ENCODE data around the gene AS3MT.

The AS3MT gene

DNA sequence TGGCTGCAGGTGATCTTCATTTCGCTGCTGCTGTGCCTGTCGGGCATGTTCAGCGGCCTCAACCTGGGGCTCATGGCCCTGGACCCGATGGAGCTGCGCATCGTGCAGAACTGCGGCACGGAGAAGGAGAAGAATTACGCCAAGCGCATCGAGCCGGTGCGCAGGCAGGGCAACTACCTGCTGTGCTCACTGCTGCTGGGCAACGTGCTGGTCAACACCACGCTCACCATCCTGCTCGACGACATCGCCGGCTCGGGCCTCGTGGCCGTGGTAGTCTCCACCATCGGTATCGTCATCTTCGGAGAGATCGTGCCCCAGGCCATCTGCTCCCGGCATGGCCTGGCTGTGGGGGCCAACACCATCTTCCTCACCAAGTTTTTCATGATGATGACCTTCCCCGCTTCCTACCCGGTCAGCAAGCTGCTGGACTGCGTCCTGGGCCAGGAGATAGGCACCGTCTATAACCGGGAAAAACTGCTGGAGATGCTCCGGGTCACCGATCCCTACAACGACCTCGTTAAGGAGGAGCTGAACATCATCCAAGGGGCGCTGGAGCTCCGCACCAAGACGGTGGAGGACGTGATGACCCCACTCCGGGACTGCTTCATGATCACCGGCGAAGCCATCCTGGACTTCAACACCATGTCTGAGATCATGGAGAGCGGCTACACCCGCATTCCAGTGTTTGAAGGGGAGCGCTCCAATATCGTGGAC lies 50.1 kb downstream of the AS3MT start (continued):
- TF ChIP-seq ZNF335 (tag by site-specific recombination; conservative IDR thresholded peaks at IDR 0.05), result peak; percentile 97
- TF ChIP-seq, protein P1, sequence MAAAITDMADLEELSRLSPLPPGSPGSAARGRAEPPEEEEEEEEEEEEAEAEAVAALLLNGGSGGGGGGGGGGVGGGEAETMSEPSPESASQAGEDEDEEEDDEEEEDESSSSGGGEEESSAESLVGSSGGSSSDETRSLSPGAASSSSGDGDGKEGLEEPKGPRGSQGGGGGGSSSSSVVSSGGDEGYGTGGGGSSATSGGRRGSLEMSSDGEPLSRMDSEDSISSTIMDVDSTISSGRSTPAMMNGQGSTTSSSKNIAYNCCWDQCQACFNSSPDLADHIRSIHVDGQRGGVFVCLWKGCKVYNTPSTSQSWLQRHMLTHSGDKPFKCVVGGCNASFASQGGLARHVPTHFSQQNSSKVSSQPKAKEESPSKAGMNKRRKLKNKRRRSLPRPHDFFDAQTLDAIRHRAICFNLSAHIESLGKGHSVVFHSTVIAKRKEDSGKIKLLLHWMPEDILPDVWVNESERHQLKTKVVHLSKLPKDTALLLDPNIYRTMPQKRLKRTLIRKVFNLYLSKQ (tag by site-specific recombination; IDR thresholded peaks at IDR 0.05; ENCODE audit: borderline replicate concordance), result no peak
- TF ChIP-seq ZNF398 (tag by site-specific recombination; IDR thresholded peaks at IDR 0.05), result no peak
- no peak for TF ChIP-seq ZNF140 (tag by site-specific recombination; IDR thresholded peaks at IDR 0.05)
- TF ChIP-seq ZNF146 (tag by site-specific recombination; IDR thresholded peaks at IDR 0.05), result no peak
- TF ChIP-seq HOXD13 (CRISPR knock-in tag; IDR thresholded peaks at IDR 0.05; ENCODE audit: borderline replicate concordance), result no peak
- no peak for TF ChIP-seq ZXDB (tag by site-specific recombination; IDR thresholded peaks at IDR 0.05)
- no peak for TF ChIP-seq ZBTB20 (tag by site-specific recombination; IDR thresholded peaks at IDR 0.05)
- no peak for TF ChIP-seq PRDM6 (tag by site-specific recombination; IDR thresholded peaks at IDR 0.05)
- TF ChIP-seq, protein P2, sequence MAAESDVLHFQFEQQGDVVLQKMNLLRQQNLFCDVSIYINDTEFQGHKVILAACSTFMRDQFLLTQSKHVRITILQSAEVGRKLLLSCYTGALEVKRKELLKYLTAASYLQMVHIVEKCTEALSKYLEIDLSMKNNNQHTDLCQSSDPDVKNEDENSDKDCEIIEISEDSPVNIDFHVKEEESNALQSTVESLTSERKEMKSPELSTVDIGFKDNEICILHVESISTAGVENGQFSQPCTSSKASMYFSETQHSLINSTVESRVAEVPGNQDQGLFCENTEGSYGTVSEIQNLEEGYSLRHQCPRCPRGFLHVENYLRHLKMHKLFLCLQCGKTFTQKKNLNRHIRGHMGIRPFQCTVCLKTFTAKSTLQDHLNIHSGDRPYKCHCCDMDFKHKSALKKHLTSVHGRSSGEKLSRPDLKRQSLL (tag by site-specific recombination; IDR thresholded peaks at IDR 0.05), result peak; percentile 70; the same call in 1 of the 2 replicates
- TF ChIP-seq ZFP41 (tag by site-specific recombination; IDR thresholded peaks at IDR 0.05; ENCODE audit: borderline replicate concordance), result no peak
- no peak for TF ChIP-seq BCL11B (tag by site-specific recombination; IDR thresholded peaks at IDR 0.05; ENCODE audit: low read depth)
- TF ChIP-seq, protein P3, sequence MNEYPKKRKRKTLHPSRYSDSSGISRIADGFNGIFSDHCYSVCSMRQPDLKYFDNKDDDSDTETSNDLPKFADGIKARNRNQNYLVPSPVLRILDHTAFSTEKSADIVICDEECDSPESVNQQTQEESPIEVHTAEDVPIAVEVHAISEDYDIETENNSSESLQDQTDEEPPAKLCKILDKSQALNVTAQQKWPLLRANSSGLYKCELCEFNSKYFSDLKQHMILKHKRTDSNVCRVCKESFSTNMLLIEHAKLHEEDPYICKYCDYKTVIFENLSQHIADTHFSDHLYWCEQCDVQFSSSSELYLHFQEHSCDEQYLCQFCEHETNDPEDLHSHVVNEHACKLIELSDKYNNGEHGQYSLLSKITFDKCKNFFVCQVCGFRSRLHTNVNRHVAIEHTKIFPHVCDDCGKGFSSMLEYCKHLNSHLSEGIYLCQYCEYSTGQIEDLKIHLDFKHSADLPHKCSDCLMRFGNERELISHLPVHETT (tag by site-specific recombination; IDR thresholded peaks at IDR 0.05), result no peak
- TF ChIP-seq ZNF76 (tag by site-specific recombination; IDR thresholded peaks at IDR 0.05; ENCODE audit: borderline replicate concordance, low read depth), result no peak
- TF ChIP-seq PATZ1 (tag by site-specific recombination; IDR thresholded peaks at IDR 0.05), result no peak
- TF ChIP-seq ZFP3 (tag by site-specific recombination; IDR thresholded peaks at IDR 0.05; ENCODE audit: low read depth), result no peak
- TF ChIP-seq, protein P4, sequence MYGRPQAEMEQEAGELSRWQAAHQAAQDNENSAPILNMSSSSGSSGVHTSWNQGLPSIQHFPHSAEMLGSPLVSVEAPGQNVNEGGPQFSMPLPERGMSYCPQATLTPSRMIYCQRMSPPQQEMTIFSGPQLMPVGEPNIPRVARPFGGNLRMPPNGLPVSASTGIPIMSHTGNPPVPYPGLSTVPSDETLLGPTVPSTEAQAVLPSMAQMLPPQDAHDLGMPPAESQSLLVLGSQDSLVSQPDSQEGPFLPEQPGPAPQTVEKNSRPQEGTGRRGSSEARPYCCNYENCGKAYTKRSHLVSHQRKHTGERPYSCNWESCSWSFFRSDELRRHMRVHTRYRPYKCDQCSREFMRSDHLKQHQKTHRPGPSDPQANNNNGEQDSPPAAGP (tag by site-specific recombination; IDR thresholded peaks at IDR 0.05), result no peak
- TF ChIP-seq REPIN1 (tag by site-specific recombination; IDR thresholded peaks at IDR 0.05; ENCODE audit: low read depth), result no peak
- TF ChIP-seq, protein P5, sequence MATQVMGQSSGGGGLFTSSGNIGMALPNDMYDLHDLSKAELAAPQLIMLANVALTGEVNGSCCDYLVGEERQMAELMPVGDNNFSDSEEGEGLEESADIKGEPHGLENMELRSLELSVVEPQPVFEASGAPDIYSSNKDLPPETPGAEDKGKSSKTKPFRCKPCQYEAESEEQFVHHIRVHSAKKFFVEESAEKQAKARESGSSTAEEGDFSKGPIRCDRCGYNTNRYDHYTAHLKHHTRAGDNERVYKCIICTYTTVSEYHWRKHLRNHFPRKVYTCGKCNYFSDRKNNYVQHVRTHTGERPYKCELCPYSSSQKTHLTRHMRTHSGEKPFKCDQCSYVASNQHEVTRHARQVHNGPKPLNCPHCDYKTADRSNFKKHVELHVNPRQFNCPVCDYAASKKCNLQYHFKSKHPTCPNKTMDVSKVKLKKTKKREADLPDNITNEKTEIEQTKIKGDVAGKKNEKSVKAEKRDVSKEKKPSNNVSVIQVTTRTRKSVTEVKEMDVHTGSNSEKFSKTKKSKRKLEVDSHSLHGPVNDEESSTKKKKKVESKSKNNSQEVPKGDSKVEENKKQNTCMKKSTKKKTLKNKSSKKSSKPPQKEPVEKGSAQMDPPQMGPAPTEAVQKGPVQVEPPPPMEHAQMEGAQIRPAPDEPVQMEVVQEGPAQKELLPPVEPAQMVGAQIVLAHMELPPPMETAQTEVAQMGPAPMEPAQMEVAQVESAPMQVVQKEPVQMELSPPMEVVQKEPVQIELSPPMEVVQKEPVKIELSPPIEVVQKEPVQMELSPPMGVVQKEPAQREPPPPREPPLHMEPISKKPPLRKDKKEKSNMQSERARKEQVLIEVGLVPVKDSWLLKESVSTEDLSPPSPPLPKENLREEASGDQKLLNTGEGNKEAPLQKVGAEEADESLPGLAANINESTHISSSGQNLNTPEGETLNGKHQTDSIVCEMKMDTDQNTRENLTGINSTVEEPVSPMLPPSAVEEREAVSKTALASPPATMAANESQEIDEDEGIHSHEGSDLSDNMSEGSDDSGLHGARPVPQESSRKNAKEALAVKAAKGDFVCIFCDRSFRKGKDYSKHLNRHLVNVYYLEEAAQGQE (tag by site-specific recombination; IDR thresholded peaks at IDR 0.05), result no peak
- no peak for TF ChIP-seq WT1 (tag by site-specific recombination; IDR thresholded peaks at IDR 0.05)
